ENCODE data around the gene POLR3K.

- no peak for TF ChIP-seq CTCF (IDR thresholded peaks at IDR 0.05; ENCODE audit: borderline replicate concordance, extremely low read depth, low read length, poor library complexity, severe bottlenecking)
- TF ChIP-seq EZH2 (IDR thresholded peaks at IDR 0.05; ENCODE audit: borderline replicate concordance, low read depth, low read length, severe bottlenecking), result no peak
Observed at GRCh38 chr16:61879-62281, 8.5 kb upstream of the POLR3K start.
